ENCODE results near the gene SSH2. TPM values are rescaled to one million over a fixed set of nuclear protein-coding genes. Genes with fewer than 3 reads are reported as not detected.

SSH2 gene
- polyA plus RNA-seq, 3 donors: 7.8 to 16.1 (median 15.1) TPM

- no peak overlapping the region for H3K27ac ChIP-seq (ENCODE audit: low read depth, low read length)
- 56 to 73% (median 64%) methylated on average over 11 to 12 of the region's 12 CpGs for WGBS, 3 donors
These were observed 345.5 kb downstream of the SSH2 start for GRCh38 chr17:29584452-29585079.

- H3K27ac ChIP-seq (ENCODE audit: low read depth, low read length): no peak overlapping the region
- WGBS, 3 donors: 83 to 92% (median 90%) methylated on average over 15 to 16 of the region's 16 CpGs
These were observed 346.4 kb downstream of the SSH2 start for GRCh38 chr17:29583324-29584248.

GRCh38 chr17:29582772-29583171 lies 347.3 kb downstream of the SSH2 start:
- no peak overlapping the region for H3K27ac ChIP-seq (ENCODE audit: low read depth, low read length)

DNA sequence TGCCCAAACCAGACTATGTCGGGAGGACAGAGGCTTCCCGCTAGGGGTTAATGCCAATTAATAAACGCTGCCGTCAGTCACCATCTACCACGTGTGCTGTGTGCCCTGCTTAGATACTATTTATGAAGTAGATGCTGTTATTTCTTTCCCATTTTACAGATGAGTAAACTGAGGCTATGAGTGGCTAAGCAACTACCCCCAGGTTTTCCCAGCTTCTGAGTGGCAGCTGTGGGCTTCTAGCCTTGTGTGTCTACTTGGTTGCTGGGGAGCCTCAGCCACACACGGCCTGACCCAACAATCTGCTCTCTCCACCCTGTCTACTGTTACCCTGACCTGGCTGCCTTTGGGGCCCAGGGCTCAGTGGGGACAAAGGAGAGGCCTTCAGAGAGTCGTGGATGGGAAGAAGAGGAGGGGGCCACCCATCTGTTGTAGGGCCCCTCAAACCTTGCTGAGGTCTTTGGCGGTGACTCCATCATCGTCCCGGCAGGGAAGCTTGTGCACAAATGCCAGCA lies 347.7 kb downstream of the SSH2 start:
- WGBS, 3 donors: 80 to 85% (median 82%) methylated on average over 10 of the region's 10 CpGs

More at GRCh38 chr17:29582772-29583171, 347.3 kb downstream of the SSH2 start:
- WGBS, 3 donors: 91 to 94% (median 93%) methylated on average over 13 of the region's 13 CpGs

GRCh38 chr17:29581583-29582253 lies 348.3 kb downstream of the SSH2 start:
- WGBS, 3 donors: 85 to 90% (median 88%) methylated on average over 20 of the region's 20 CpGs
- no peak overlapping the region for H3K27ac ChIP-seq (ENCODE audit: low read depth, low read length)

More for the DNA sequence above, 347.7 kb downstream of the SSH2 start:
- no peak overlapping the region for H3K27ac ChIP-seq (ENCODE audit: low read depth, low read length)

GRCh38 chr17:29579866-29580771 lies 349.9 kb downstream of the SSH2 start:
- no peak overlapping the region for H3K27ac ChIP-seq (ENCODE audit: low read depth, low read length)

DNA sequence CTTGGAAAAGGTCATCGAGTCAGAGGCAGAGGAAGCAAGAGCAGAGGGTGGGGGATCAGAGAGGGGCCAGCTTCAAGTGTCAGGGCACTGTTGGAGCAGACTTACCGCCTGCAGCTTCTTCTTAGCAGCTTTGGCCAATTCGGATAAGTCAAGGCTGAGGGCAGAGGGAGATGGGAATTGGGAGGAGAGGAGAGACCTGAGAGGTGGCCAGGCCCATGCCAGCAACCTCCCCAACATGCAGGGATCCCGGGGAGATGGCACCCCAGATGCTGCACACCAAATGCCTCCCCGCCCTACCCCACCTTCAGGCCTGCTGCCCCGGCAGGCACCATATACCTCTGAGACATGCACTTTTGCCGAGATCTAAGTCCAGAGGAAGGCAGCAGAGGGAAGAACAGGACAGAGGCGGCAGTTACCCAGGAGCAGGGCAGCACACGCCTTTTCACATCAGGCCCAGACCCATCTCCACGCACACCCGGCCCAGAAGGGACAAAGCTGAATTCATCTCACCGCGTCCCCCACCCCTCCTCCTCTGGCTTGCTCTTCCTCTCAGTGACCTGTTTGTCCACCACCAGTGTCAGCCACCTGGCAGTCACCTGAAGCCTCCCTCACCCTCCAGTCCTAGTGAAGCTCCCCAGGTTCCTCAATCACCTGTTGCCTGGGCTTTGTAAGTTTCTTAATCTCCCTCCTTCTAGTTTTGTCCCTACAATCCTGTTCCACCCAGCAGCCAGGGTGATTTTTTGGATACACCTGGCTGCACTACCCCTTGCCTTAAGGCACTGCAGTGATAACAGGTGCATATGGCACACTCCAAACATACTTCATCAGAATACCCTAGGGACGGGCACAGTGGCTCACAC lies 351.2 kb downstream of the SSH2 start:
- H3K27ac ChIP-seq (ENCODE audit: low read depth, low read length): no peak overlapping the region
- 94% methylated on average over 14 of the region's 14 CpGs for WGBS, 3 donors

More at GRCh38 chr17:29579866-29580771, 349.9 kb downstream of the SSH2 start:
- 58 to 64% (median 61%) methylated on average over 15 of the region's 15 CpGs for WGBS, 3 donors

DNA sequence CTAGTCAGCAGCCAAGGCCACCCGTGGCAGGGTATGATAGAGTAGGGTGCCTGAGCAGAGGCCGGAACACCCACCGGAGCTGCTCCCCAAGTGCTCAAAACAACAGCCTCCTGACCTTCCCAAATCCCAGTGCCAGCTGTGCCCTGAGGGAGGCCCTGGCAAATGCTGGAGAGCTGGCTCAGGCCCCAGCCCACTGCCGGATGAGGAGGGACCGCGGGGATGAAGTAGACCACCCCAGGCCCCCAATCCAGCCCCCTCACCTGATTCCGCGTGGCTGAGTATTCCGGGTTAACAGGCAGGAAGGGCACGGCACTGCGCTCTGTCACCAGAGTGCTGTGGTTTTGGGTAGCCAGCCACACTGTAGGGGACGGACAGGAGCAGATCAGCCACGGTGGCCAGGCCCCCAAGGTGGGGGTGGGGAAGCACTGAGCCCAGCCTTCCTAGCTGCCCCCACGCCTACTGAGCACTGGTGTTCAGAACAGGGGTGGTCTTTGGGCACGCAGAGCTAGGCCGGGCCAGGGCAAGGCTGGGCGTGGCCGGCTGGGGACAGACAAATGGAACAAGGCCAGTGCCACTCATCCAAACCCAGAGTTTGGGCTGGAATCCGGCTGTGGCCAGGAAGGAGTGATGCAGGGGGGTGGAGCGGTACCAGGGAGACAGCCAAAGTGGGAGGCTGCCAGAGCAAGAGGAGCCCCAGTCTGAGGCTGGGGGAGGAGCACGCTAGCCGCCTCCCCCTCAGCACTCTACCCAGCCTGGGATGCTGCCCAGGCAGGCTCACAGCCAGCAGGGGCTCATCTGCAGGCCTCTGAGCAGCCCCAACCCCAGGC lies 352.4 kb downstream of the SSH2 start:
- 72 to 89% (median 76%) methylated on average over 22 of the region's 22 CpGs for WGBS, 3 donors

DNA sequence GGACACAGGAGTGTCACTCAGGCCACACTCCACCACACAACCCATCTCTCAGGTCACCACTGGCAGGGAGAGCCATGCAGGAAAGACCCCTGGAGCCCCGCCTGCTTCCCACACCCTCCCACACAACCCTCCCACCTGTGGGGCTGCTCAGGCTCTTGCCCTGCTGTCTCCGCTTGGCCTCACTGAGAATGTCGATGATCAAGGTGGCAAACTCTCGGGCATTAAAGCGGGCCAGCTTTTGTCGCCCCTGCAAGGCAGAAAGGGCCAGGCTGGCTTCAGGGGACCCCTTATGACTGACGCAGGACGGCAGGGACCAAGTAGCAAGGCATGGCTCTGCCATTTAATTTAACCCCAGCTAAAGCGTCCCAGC lies 353.0 kb downstream of the SSH2 start:
- 93 to 95% (median 94%) methylated on average over 9 of the region's 9 CpGs for WGBS, 3 donors
- no peak overlapping the region for H3K27ac ChIP-seq (ENCODE audit: low read depth, low read length)

More for the DNA sequence above, 352.4 kb downstream of the SSH2 start:
- no peak overlapping the region for H3K27ac ChIP-seq (ENCODE audit: low read depth, low read length)

- WGBS, 3 donors: 95% methylated on average over 37 of the region's 37 CpGs
- H3K27ac ChIP-seq (ENCODE audit: low read depth, low read length): no peak overlapping the region
These were observed 353.6 kb downstream of the SSH2 start for GRCh38 chr17:29576214-29577000.

Other genes starting within 250 kb of the SSH2 start
- under 1 TPM in 2 of 3 donors, not detected in 1; 0.01 to 0.07 TPM for gene EFCAB5, start 11.4 kb upstream of the SSH2 start, polyA plus RNA-seq
- gene NSRP1, start 186.6 kb upstream of the SSH2 start, polyA plus RNA-seq: 10 to 100 TPM; 14.9 to 46.7 (median 21.8) TPM